Left renal pelvis (tissue), 4 donors: ENCODE data around the gene MCM6. TPM values are rescaled to one million over a fixed set of nuclear protein-coding genes. Genes with fewer than 3 reads are reported as not detected.
"Not testable (repeated sequence)": the region's sequence is repeated elsewhere in the genome, so short reads cannot be mapped to it uniquely, and the experiment has no call there.

Experiments used
- DNase-seq, 4 donors: peaks; one replicate each; pipeline ENCODE4 v3.0.0-alpha.2; 2013; ENCODE audit warnings: low read depth in 4 of 4, low spot score in 3 of 4
- polyA plus RNA-seq, 4 donors: library from polyadenylated mRNA; unstranded; fragments of 120-200 nt; gene quantifications; one replicate each; pipeline ENCODE4 v1.2.1, GENCODE V29; 2013; ENCODE audit not compliant: insufficient read length in 4 of 4

Gene MCM6
- polyA plus RNA-seq, 4 donors: 55.0 to 65.2 (median 61.4) TPM

GRCh38 chr2:135825131-135825530 is 51.1 kb downstream of the MCM6 start:
- no peak for DNase-seq

DNA sequence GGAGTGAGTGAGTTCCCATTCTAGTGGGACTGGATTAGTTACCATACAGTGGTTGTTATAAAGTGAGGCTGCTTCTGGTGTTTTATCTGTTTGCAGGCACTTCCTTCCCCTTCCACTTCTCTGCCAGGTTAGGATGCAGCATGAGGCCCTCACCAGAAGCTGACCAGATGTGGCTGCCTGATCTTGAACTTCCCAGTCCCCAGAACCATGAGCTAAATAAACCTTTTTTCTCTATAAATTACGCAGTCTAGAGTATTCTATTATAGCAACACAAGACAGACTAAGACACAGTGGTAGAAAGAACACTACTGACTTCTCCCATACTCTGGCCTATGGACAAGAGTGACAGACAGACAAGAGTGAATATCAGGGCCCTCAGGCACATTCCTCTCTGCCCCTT is 53.4 kb downstream of the MCM6 start:
- no peak for DNase-seq

DNA sequence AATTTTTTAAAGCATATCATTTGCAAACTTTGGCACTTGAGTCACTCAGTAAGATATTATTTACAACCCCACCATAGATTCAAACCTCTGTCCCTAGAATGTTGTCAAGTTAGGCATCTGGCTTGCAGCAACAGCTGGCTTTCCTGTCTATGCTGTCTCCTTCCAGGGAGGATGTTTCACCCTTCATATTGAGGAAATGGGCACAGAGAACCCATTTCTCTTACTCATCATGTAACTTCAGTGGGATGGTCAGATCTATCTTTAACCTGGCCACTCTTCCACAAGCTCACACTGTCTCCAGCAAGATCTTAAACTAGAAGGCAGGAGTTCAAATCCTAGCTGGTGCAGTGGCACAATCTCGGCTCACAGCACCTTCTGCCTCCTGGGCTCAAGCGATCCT is 55.1 kb downstream of the MCM6 start:
- DNase-seq: no peak

GRCh38 chr2:135820003-135820618 is 56.1 kb downstream of the MCM6 start:
- DNase-seq: no peak

GRCh38 chr2:135818937-135819610 is 57.2 kb downstream of the MCM6 start:
- no peak for DNase-seq

DNA sequence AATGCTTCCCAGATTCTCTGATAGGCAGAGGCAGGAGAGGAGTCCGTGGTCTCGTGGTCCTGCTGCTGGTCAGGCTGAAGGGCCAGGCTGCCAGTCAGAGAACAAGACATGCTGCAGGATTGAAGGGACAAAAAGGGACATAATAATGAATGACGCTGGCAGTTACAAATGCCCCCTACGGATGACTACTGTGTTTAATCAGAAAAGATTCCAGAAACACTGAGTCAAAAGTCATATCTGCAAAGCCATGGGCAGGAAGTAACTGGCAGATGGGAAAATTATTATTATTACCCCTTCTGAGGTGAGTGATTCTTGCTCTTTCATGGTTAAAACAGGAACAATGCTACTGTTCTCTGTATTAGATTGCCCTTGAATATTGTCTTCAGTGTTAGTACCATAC is 58.3 kb downstream of the MCM6 start:
- no peak for DNase-seq

- no peak for DNase-seq
Measured at GRCh38 chr2:135817466-135817865, 58.8 kb downstream of the MCM6 start.

DNA sequence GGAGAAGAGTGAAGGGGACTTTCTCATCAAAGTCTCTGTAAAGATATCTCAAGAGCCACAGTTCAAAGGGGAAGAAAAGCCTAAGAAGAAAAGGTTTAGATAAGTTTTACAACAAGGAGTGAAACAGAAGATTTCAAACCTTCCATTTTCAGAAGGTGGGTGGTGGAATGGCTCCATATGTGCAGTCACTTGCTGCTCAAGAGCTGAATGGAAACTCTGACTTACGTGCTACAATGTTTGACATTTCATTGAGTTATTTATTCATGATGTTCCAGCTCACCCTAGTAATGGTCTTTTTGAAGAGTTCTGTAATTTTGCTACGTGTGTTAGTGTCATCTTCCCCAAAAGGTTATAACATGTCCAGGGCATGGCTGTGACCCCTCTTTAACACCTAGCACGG is 61.0 kb downstream of the MCM6 start:
- no peak for DNase-seq

- DNase-seq: no peak
Measured at GRCh38 chr2:135812907-135813511, 63.2 kb downstream of the MCM6 start.

DNA sequence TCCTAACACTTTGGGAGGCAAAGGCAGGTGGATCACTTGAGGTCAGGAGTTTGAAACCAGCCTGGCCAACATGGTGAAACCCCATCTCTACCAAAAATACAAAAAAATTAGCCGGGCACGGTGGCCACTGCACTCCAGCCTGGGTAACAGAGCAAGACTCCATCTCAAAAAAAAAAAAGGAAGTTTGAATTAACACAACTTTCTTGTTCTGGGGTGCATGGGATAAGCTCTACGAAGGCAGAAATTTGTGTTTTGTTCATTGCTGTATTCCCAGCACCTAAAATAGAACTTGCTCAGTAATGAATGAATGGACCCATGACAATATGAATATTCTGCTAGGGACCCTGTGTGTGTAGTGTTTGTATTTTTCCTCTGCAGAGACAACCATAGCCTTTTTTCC is 68.4 kb downstream of the MCM6 start:
- DNase-seq: not testable (repeated sequence)

DNA sequence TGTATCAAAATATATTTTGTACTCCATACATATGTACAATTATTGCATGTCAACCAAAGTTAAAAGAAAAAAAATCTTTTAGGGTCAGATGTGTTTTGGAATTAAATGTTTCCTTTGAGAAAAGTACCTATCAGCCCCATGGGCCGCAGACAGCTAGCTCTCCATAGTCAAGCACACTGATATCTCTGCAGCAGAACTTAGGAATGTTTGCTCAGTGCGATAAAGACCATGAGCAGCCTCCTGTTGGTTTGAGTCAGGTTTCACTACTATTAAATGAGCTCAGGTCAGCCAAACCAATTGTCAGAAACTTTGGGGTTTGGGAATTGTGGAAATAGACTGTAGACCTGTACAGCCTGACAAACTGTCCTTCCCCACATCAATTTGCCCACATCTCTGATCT is 73.0 kb downstream of the MCM6 start:
- DNase-seq: no peak

DNA sequence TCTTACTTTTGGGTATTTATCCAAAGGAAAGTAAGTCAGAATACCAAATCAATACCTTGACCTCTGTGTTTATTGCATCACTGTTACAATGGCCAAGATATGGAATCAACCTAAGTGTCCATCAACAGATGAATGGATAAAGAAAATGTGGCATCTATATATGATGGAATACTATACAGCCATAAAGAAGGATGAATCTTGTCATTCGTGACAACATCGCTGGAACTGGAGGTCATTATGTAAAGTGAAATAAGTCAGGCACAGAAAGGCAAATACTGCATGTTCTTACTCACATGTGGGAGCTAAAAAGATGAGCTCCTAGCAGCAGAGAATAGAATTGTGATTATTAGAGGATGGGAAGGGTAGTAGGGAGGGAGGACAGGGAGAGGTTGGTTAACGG is 73.9 kb downstream of the MCM6 start:
- DNase-seq: no peak

GRCh38 chr2:135800513-135801460 is 75.5 kb downstream of the MCM6 start:
- no peak for DNase-seq

DNA sequence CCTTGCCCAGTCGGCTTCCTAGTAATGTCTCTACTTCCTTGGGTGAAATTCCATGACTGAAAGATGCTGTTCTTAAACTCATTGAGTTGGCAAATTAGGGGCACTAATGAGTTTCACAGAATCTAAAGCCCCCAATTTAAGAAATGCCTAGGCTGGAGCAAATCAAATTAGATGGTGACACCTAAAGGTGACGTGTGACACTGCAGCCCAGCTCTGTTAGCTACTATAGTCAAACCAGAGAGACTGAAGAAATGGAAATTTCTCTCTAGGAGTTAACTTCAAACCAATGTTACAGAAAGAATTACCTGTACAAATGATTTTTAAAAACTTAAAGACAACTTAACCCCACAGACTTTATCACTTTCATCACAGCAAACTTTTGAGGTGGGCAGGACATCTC is 76.5 kb downstream of the MCM6 start:
- no peak for DNase-seq

GRCh38 chr2:135798762-135799161 is 77.5 kb downstream of the MCM6 start:
- DNase-seq: no peak

- no peak for DNase-seq
Measured at GRCh38 chr2:135798275-135798705, 78.0 kb downstream of the MCM6 start.

GRCh38 chr2:135797497-135798274 is 78.6 kb downstream of the MCM6 start:
- DNase-seq: peak in 3 of 4 donors; percentile 18 to 47 (median 20)

DNA sequence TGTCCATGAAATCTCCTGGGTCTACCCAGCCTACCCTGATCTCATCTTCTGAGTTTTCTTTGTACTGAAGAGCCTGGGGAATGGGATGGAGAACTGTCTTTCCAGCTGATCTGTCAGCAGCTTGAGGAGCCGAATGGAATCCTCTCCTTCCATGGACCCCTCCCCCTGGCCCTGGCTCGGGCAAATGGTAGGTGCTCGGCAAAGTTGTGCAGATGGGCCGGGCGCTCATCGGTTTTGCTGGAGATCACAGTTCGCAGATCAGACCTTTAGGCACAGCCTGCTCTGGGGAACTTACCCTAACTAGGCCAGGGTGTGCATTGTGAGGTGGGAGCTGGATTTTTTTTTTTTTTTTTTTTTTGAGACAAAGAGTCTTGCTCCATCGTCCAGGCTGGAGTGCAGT is 79.6 kb downstream of the MCM6 start:
- DNase-seq: no peak

DNA sequence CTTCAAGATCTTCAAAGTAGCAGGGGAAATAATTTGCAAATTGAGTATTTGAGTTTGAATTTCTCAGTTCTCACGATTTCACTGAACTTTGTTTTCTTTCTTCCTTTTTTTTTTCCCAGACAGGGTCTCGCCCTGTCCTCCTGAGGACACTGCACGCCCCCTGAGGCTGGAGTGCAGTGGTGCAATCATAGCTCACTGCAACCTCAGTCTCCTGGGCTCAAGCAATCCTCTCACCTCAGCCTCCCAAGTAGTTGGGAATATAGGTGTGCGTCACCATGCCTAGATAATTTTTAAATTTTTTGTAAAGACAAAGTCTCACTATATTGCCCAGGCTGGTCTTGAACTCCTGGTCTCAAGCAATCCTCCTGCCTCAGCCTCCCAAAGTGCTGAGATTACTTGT is 80.6 kb downstream of the MCM6 start:
- DNase-seq: not testable (repeated sequence)
